Fibroblast of lung (primary cell): ENCODE data around the gene PAPOLB. TPM values are rescaled to one million over a fixed set of nuclear protein-coding genes. Genes with fewer than 3 reads are reported as not detected.

Experiments
- DNase-seq, 2 donors: peaks; one replicate each; pipeline versions ENCODE4 v3.0.0 to v3.0.0-alpha.2; 2010; ENCODE audit warnings: low read depth in 2 of 2
- H2AFZ ChIP-seq: 2 replicates; pipeline ENCODE4 v1.5.1; 2012; ENCODE audit warnings: low read length, control low read depth, inconsistent platforms
- H3K27ac ChIP-seq: 2 replicates; pipeline ENCODE4 v1.5.1; 2011; ENCODE audit warnings: low read length, control low read depth; ENCODE audit not compliant: insufficient read depth
- H3K27me3 ChIP-seq: 2 replicates; pipeline ENCODE4 v1.5.1; 2011; ENCODE audit warnings: mild to moderate bottlenecking, low read length; ENCODE audit not compliant: control insufficient read depth, insufficient read depth
- H3K36me3 ChIP-seq: 2 replicates; pipeline ENCODE4 v1.5.1; 2011; ENCODE audit warnings: low read length; ENCODE audit not compliant: control insufficient read depth, insufficient read depth
- H3K4me1 ChIP-seq: 2 replicates; pipeline ENCODE4 v1.5.1; 2011; ENCODE audit warnings: low read length; ENCODE audit not compliant: control insufficient read depth, insufficient read depth; ENCODE audit errors: extremely low read depth
- H3K4me2 ChIP-seq: 2 replicates; pipeline ENCODE4 v1.5.1; 2011; ENCODE audit warnings: low read length, control low read depth; ENCODE audit not compliant: insufficient read depth; ENCODE audit errors: extremely low read depth
- H3K4me3 ChIP-seq, 4 experiments: fragments of 200-600 bp in 1 of 4; sonication (generic) in 1 of 4; replicated peaks in 1 of 4; 2 replicates each; pipeline ENCODE4 v1.5.1; 2011 to 2016; ENCODE audit warnings: low read length in 4 of 4, low read depth in 3 of 4, mild to moderate bottlenecking in 3 of 4, control low read depth in 2 of 4, inconsistent platforms in 1 of 4, mixed read lengths in 1 of 4; ENCODE audit not compliant: insufficient read depth in 1 of 4; ENCODE audit errors: control extremely low read depth in 1 of 4
- H3K79me2 ChIP-seq: 2 replicates; pipeline ENCODE4 v1.5.1; 2012; ENCODE audit warnings: mild to moderate bottlenecking, low read length, inconsistent platforms; ENCODE audit not compliant: control insufficient read depth, insufficient read depth
- H3K9ac ChIP-seq: 2 replicates; pipeline ENCODE4 v1.5.1; 2011; ENCODE audit warnings: mild to moderate bottlenecking, low read length, control low read depth; ENCODE audit not compliant: insufficient read depth
- H3K9me3 ChIP-seq: 2 replicates; pipeline ENCODE4 v1.5.1; 2012; ENCODE audit warnings: low read depth, low read length; ENCODE audit not compliant: control insufficient read depth, insufficient read depth
- H4K20me1 ChIP-seq: 2 replicates; pipeline ENCODE4 v1.5.1; 2011; ENCODE audit warnings: low read length; ENCODE audit not compliant: control insufficient read depth, insufficient read depth; ENCODE audit errors: extremely low read depth
- CTCF ChIP-seq, 2 donors: IDR thresholded peaks in 1 of 2; conservative IDR thresholded peaks in 1 of 2; 1 replicate in 1 of 2; 2 replicates in 1 of 2; pipeline ENCODE4 v1.5.1; 2011 to 2012; ENCODE audit warnings: low read length in 2 of 2, control low read depth in 1 of 2, inconsistent platforms in 1 of 2, low read depth in 1 of 2, mild to moderate bottlenecking in 1 of 2
- EZH2 ChIP-seq: IDR thresholded peaks from 2 replicates; pipeline ENCODE4 v1.5.1; 2012; ENCODE audit warnings: low read length, control low read depth, mild to moderate bottlenecking; ENCODE audit errors: missing control alignments
- polyA plus RNA-seq, 2 donors: library from polyadenylated mRNA; depleted of rRNA in 1 of 2; stranded (reverse) in 1 of 2; unstranded in 1 of 2; fragments of >200 nt; gene quantifications; 2 replicates each; pipeline ENCODE4 v1.2.1, GENCODE V29; 2011 to 2012; ENCODE audit warnings: missing spikeins in 1 of 2
- total RNA-seq: library from RNA; depleted of rRNA; stranded (reverse); fragments of >200 nt; gene quantifications from 2 replicates; pipeline ENCODE4 v1.2.1, GENCODE V29; 2014

The PAPOLB gene
- total and polyA plus RNA-seq, 2 donors (not counting 1 experiment from before 2014, with no cell fraction given), result under 0.01 to 0.02 TPM

DNA sequence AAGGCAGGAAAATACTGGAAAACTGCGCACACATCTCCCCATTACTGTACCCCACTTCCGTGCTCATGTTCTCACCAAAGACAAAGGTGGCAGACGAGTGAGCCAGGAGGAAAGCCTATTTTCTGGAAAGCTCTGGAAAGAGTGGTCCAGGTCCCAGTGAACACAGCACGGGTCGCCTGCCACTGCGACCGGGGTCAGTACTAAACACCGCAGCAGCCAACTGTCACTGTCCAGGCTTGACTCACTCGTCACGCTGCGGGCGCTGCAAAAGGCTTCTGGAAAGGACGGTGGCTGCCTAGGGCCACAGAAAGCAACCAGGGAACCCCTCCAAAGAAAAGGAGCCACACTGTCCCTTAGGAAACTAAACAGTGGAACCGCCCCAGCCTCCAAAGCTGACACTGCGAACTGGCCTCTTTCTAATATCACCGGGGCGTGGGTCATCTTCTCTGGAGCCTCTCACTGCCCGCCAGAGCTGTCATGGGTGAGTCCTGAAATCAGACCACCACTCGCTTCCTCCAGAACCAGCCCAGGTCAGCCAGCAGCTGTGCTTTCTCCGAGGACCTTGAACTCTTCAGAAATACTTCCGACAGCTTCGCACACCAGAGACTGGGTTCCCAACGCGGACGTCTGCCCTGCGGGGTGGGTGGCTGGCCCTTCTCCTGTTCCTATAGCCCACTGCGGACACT, 17.7 kb upstream of the PAPOLB start:
- no peaks in the 10 kb centered on the region for H4K20me1 ChIP-seq
- H3K9me3 ChIP-seq, result no peaks in the 10 kb centered on the region
- H3K79me2 ChIP-seq, result no peaks in the 10 kb centered on the region
- no peak for DNase-seq
- no peak overlapping the region for H3K9ac ChIP-seq
- peak overlapping the region; percentile 4 for H2AFZ ChIP-seq
- no peaks in the 10 kb centered on the region for H3K27me3 ChIP-seq
- TF ChIP-seq CTCF (conservative IDR thresholded peaks at IDR 0.05 in 1 of 2, IDR thresholded peaks at IDR 0.05 in 1 of 2; ENCODE audit: low read depth in 1 of 2, low read length in 2 of 2), result no peak
- no peak for TF ChIP-seq EZH2
- H3K36me3 ChIP-seq, result no peaks in the 10 kb centered on the region
- H3K4me3 ChIP-seq, result no peak overlapping the region
- H3K4me1 ChIP-seq, result peaks cover 8% of the 10 kb centered on the region
- H3K4me2 ChIP-seq, result no peak overlapping the region
- no peak overlapping the region for H3K27ac ChIP-seq

DNA sequence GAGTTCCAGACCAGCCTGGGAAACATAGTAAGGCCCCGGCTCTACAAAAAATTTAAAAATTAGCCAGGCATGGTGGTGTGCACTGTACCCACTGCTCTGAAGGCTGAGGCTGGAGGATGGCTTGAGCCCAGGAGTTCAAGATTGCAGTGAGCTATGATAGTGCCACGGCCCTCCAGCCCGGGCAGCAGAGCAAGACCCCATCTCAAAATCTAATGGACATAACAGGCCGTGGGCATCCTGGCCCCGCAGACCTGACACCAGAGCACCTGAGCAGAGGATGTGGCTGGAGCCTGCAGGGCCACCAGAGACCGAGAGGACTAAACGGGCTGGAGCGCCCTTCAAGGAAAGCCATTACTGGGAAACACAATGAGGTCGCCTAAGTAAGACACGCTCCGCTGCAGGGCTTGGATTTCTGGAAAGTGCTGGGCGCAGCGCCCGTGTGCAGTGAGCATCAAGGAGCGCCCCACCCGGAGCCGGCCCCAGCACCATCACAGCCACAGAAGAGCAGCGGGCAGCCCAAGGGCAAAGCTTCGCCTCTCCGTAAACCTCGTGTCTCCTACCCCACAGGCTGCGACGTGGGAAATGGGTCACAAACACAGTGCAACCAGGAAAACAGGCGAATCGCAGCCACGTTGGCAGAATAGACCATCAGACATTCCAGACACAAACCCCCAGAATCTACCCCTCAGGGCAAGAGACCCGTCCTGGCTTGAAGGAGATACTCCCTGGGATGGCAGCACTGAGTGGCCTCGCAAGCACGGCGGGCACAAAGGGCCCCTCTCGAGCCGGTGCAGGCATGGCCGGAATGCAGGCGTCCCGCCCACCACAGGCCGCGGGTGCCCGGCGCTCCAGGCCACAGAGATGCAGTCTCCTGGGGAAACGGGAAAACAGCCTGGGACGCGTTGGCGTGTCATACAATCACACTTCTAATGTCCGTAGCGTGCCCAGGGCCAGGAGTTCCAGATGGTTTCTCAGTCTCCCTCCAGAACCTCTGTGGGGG, 16.8 kb upstream of the PAPOLB start:
- Histone ChIP-seq H3K27ac (no peak overlapping the region), H3K4me3 (no peak overlapping the region), H3K27me3 (no peaks in the 10 kb centered on the region), H3K4me1 (peaks cover 8% of the 10 kb centered on the region), H3K36me3 (no peaks in the 10 kb centered on the region), H4K20me1 (no peaks in the 10 kb centered on the region), H3K9me3 (no peaks in the 10 kb centered on the region), H3K79me2 (no peaks in the 10 kb centered on the region), H3K4me2 (no peak overlapping the region), H2AFZ (no peak overlapping the region), H3K9ac (no peak overlapping the region)
- peak in 1 of 2 donors; percentile 56 for DNase-seq
- TF ChIP-seq EZH2 (no peak), CTCF (conservative IDR thresholded peaks at IDR 0.05 in 1 of 2, IDR thresholded peaks at IDR 0.05 in 1 of 2; ENCODE audit: low read depth in 1 of 2, low read length in 2 of 2) (no peak)

DNA sequence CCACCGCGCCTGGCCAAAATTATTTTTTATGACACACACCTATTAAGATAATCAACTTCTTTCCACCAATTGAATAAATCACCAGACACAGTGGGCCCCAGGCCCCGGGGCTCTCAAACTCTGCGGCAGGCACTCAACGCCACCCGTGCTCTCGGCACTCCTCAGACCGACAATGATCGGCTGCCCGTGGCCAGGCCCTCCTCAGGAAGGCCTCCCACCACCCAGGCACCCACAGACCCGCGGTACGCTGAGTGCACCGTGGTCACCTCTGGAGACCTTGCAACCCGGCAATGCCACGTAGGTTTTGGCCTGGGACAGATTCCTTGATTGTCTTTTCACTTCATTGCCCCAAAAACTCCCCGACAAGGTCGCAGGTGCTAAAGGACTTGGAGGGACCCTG, 14.8 kb upstream of the PAPOLB start:
- Histone ChIP-seq H3K4me1 (no peaks in the 10 kb centered on the region), H3K9me3 (no peaks in the 10 kb centered on the region), H4K20me1 (no peaks in the 10 kb centered on the region), H3K4me2 (no peak overlapping the region), H3K9ac (no peak overlapping the region), H3K27ac (no peak overlapping the region), H2AFZ (no peak overlapping the region), H3K79me2 (no peaks in the 10 kb centered on the region), H3K27me3 (no peaks in the 10 kb centered on the region), H3K4me3 (no peak overlapping the region), H3K36me3 (no peaks in the 10 kb centered on the region)
- no peak for DNase-seq
- TF ChIP-seq CTCF (conservative IDR thresholded peaks at IDR 0.05 in 1 of 2, IDR thresholded peaks at IDR 0.05 in 1 of 2; ENCODE audit: low read depth in 1 of 2, low read length in 2 of 2) (no peak), EZH2 (no peak)
